ENCODE results near the gene ATP6V1G3.

The ATP6V1G3 gene

DNA sequence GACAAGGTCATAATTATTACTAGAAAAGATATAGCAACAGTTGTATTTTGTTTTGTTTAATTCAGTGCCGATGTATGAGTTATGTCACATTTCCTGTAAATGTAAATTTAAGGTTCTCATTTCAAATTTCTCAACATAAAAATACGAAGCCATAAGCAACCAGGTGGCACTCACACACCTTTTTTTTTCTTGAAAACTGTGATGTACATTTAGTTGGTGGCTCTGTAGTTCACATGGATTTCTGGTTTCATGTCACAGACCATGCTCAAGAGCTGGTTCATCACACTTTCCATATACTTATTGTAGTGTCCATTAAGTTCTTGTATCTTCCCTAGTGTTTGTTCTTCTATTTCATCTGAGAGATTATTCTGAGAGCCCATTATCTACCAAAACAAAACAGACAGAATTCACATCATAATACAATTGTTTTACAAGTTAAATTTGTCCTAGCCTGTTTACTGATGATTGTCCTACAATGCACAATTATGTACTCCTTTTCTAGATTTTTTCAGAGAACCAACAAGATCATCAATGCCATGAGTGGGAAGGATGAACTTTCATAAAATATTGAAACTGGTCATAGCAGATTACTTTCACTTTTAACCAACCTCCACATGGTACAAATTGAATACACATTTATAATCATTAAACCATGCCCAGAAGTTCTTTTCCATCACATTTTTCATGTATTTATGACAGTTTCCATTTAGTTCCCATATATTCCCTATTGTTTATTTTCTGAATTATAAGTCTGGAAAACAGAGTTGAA, 17.1 kb downstream of the ATP6V1G3 start:
- H3K4me2 ChIP-seq (ENCODE audit: low read length) = no peak overlapping the region
- no peaks in the 10 kb centered on the region for H3K4me1 ChIP-seq (ENCODE audit: control insufficient read depth in 1 of 2, insufficient read depth in 2 of 2, low read length in 2 of 2)
- no peak overlapping the region for H2BK12ac ChIP-seq (ENCODE audit: low read length)
- no peak overlapping the region for H2BK120ac ChIP-seq (ENCODE audit: insufficient read depth, low read length, poor library complexity)
- H3K27ac ChIP-seq (ENCODE audit: low read depth, low read length) = no peak overlapping the region
- H3K9ac ChIP-seq (ENCODE audit: low read length) = no peak overlapping the region
- no peak overlapping the region for H3K4me3 ChIP-seq (ENCODE audit: low read depth, low read length)
- no peaks in the 10 kb centered on the region for H3K27me3 ChIP-seq (ENCODE audit: insufficient read depth, low read length)
- H3K4ac ChIP-seq (ENCODE audit: low read depth, low read length) = no peak overlapping the region
- no peak overlapping the region for H3K23ac ChIP-seq (ENCODE audit: low read length)
- H3K14ac ChIP-seq (ENCODE audit: low read length) = no peak overlapping the region
- H4K12ac ChIP-seq (ENCODE audit: low read depth, low read length) = no peak overlapping the region
- no CpG with 5 or more reads among the region's 2 CpGs for WGBS (ENCODE audit: extremely low coverage, insufficient coverage, insufficient read length)
- no peak for DNase-seq
- H3K36me3 ChIP-seq (ENCODE audit: control insufficient read depth in 1 of 2, insufficient read depth in 2 of 2, low read length in 2 of 2) = no peaks in the 10 kb centered on the region
- no peak overlapping the region for H4K8ac ChIP-seq (ENCODE audit: low read depth, low read length)
- H2BK5ac ChIP-seq (ENCODE audit: low read depth, low read length, poor library complexity) = no peak overlapping the region
- H2AFZ ChIP-seq (ENCODE audit: insufficient read depth, low read length, poor library complexity) = no peak overlapping the region
- H3K79me2 ChIP-seq (ENCODE audit: control insufficient read depth, insufficient read depth, low read length, poor library complexity) = no peaks in the 10 kb centered on the region
- H3K18ac ChIP-seq (ENCODE audit: low read length) = no peak overlapping the region
- H3K79me1 ChIP-seq (ENCODE audit: low read length) = no peaks in the 10 kb centered on the region
- H2AK5ac ChIP-seq (ENCODE audit: low read length) = no peak overlapping the region
- H4K91ac ChIP-seq (ENCODE audit: low read depth, low read length) = no peak overlapping the region
- no peaks in the 10 kb centered on the region for H3K9me3 ChIP-seq (ENCODE audit: insufficient read depth, low read depth, low read length)

DNA sequence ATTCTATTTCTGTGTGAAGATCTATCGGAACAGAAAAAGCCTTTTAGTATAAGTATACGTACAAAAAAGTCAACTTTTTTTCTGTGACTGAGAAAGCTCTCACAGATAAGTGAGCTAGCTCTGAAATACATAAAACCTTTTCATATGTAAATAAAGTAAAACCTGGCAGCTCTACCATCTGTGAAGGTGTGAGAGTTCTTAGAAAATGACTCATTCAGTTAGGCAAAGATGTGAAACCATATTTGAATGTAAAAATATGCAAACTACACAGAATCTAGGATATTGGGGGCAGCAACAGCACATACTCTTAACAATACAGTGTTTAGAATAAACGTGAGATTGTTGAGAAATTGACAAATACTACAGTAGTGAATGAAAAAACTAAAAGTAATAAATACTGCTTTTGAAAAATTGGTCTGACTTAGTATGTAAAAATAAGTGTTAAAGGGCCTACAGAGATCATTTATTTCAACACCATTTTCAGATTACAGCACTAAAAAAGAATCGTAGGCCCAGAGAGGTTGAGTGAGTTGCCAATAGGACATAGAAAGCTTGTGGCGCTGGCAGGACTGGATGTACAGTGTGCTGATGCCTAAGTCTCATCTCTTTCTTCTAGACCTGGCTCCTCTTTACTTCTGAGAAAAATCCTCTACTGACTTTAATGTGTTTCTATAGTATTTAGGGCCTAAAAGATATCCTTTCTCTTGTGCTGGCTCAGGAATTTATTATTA, 19.8 kb downstream of the ATP6V1G3 start:
- H3K4me1 ChIP-seq (ENCODE audit: control insufficient read depth in 1 of 2, insufficient read depth in 2 of 2, low read length in 2 of 2) = no peaks in the 10 kb centered on the region
- H3K4ac ChIP-seq (ENCODE audit: low read depth, low read length) = no peak overlapping the region
- H3K79me2 ChIP-seq (ENCODE audit: control insufficient read depth, insufficient read depth, low read length, poor library complexity) = no peaks in the 10 kb centered on the region
- H4K91ac ChIP-seq (ENCODE audit: low read depth, low read length) = no peak overlapping the region
- no peaks in the 10 kb centered on the region for H3K27me3 ChIP-seq (ENCODE audit: insufficient read depth, low read length)
- whole genome bisulfite sequencing (ENCODE audit: extremely low coverage, insufficient coverage, insufficient read length) = no CpG with 5 or more reads among the region's 5 CpGs
- H3K9me3 ChIP-seq (ENCODE audit: insufficient read depth, low read depth, low read length) = no peaks in the 10 kb centered on the region
- H3K18ac ChIP-seq (ENCODE audit: low read length) = no peak overlapping the region
- no peak overlapping the region for H2BK12ac ChIP-seq (ENCODE audit: low read length)
- no peak for DNase-seq
- no peak overlapping the region for H2BK120ac ChIP-seq (ENCODE audit: insufficient read depth, low read length, poor library complexity)
- no peak overlapping the region for H3K23ac ChIP-seq (ENCODE audit: low read length)
- no peak overlapping the region for H3K27ac ChIP-seq (ENCODE audit: low read depth, low read length)
- no peak overlapping the region for H3K9ac ChIP-seq (ENCODE audit: low read length)
- H3K4me2 ChIP-seq (ENCODE audit: low read length) = no peak overlapping the region
- no peak overlapping the region for H2AFZ ChIP-seq (ENCODE audit: insufficient read depth, low read length, poor library complexity)
- no peak overlapping the region for H3K14ac ChIP-seq (ENCODE audit: low read length)
- H2BK5ac ChIP-seq (ENCODE audit: low read depth, low read length, poor library complexity) = no peak overlapping the region
- no peak overlapping the region for H2AK5ac ChIP-seq (ENCODE audit: low read length)
- no peak overlapping the region for H3K4me3 ChIP-seq (ENCODE audit: low read depth, low read length)
- no peaks in the 10 kb centered on the region for H3K79me1 ChIP-seq (ENCODE audit: low read length)
- no peak overlapping the region for H4K12ac ChIP-seq (ENCODE audit: low read depth, low read length)
- H4K8ac ChIP-seq (ENCODE audit: low read depth, low read length) = no peak overlapping the region
- no peaks in the 10 kb centered on the region for H3K36me3 ChIP-seq (ENCODE audit: control insufficient read depth in 1 of 2, insufficient read depth in 2 of 2, low read length in 2 of 2)

DNA sequence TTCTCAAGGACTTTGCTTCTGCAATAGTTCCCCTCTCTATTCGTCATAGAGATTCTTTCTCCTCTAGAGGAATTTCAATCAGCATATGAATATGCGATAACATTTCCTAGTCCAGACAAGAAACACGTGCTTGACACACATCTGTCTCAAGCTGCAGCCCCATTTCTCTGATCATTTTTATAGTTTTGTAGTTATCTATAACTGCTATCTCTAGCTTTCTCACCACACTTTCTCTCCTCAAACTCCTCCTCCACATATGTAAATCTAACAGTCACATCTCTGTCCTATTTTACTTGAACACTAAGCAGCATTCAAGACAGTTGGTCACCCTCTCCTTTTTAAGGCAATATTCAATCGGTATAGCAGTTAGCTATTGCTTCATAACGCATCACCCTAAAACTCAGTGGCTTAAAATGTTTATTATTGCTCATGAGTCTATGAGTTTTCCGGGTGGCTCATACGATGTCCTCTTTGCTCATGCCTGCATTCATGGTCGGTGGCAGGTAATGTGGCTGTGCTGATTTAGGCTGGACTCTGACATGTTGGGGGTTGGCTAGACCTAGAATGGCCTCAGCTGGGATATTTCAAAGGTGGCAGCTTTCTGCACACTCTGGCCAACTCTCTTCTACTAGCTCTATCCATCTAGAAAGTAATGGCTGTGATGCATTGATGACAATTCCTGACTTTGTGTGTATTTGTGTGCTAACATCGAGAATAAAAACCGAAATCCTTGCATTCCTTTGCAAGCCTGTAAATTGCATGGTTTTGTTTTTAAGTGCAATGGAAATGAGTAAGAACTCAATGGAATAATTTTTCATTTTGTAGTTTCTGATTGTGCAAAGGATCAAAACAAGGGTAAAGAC, 20.6 kb downstream of the ATP6V1G3 start:
- no peak overlapping the region for H4K8ac ChIP-seq (ENCODE audit: low read depth, low read length)
- no peak overlapping the region for H4K12ac ChIP-seq (ENCODE audit: low read depth, low read length)
- H3K9ac ChIP-seq (ENCODE audit: low read length) = no peak overlapping the region
- H3K4me3 ChIP-seq (ENCODE audit: low read depth, low read length) = no peak overlapping the region
- H3K23ac ChIP-seq (ENCODE audit: low read length) = no peak overlapping the region
- H2BK12ac ChIP-seq (ENCODE audit: low read length) = no peak overlapping the region
- no peak overlapping the region for H2BK120ac ChIP-seq (ENCODE audit: insufficient read depth, low read length, poor library complexity)
- H3K27ac ChIP-seq (ENCODE audit: low read depth, low read length) = no peak overlapping the region
- H2BK5ac ChIP-seq (ENCODE audit: low read depth, low read length, poor library complexity) = no peak overlapping the region
- no peak overlapping the region for H4K91ac ChIP-seq (ENCODE audit: low read depth, low read length)
- H3K27me3 ChIP-seq (ENCODE audit: insufficient read depth, low read length) = no peaks in the 10 kb centered on the region
- no peak overlapping the region for H2AK5ac ChIP-seq (ENCODE audit: low read length)
- no peaks in the 10 kb centered on the region for H3K79me2 ChIP-seq (ENCODE audit: control insufficient read depth, insufficient read depth, low read length, poor library complexity)
- no peak overlapping the region for H3K14ac ChIP-seq (ENCODE audit: low read length)
- no peaks in the 10 kb centered on the region for H3K4me1 ChIP-seq (ENCODE audit: control insufficient read depth in 1 of 2, insufficient read depth in 2 of 2, low read length in 2 of 2)
- H3K36me3 ChIP-seq (ENCODE audit: control insufficient read depth in 1 of 2, insufficient read depth in 2 of 2, low read length in 2 of 2) = no peaks in the 10 kb centered on the region
- no peak overlapping the region for H2AFZ ChIP-seq (ENCODE audit: insufficient read depth, low read length, poor library complexity)
- no peak overlapping the region for H3K4me2 ChIP-seq (ENCODE audit: low read length)
- DNase-seq = peak; percentile 3 to 66
- H3K79me1 ChIP-seq (ENCODE audit: low read length) = no peaks in the 10 kb centered on the region
- WGBS (ENCODE audit: extremely low coverage, insufficient coverage, insufficient read length) = no CpG with 5 or more reads among the region's 10 CpGs
- no peak overlapping the region for H3K4ac ChIP-seq (ENCODE audit: low read depth, low read length)
- no peaks in the 10 kb centered on the region for H3K9me3 ChIP-seq (ENCODE audit: insufficient read depth, low read depth, low read length)
- no peak overlapping the region for H3K18ac ChIP-seq (ENCODE audit: low read length)

- H3K27me3 ChIP-seq (ENCODE audit: insufficient read depth, low read length) = no peaks in the 10 kb centered on the region
- H3K23ac ChIP-seq (ENCODE audit: low read length) = no peak overlapping the region
- no peak overlapping the region for H3K14ac ChIP-seq (ENCODE audit: low read length)
- H3K4me1 ChIP-seq (ENCODE audit: control insufficient read depth in 1 of 2, insufficient read depth in 2 of 2, low read length in 2 of 2) = no peaks in the 10 kb centered on the region
- no peaks in the 10 kb centered on the region for H3K79me1 ChIP-seq (ENCODE audit: low read length)
- no peak overlapping the region for H3K9ac ChIP-seq (ENCODE audit: low read length)
- no peak overlapping the region for H3K27ac ChIP-seq (ENCODE audit: low read depth, low read length)
- H2BK12ac ChIP-seq (ENCODE audit: low read length) = no peak overlapping the region
- no peak overlapping the region for H3K4ac ChIP-seq (ENCODE audit: low read depth, low read length)
- no peak overlapping the region for H3K18ac ChIP-seq (ENCODE audit: low read length)
- no peaks in the 10 kb centered on the region for H3K36me3 ChIP-seq (ENCODE audit: control insufficient read depth in 1 of 2, insufficient read depth in 2 of 2, low read length in 2 of 2)
- no peaks in the 10 kb centered on the region for H3K79me2 ChIP-seq (ENCODE audit: control insufficient read depth, insufficient read depth, low read length, poor library complexity)
- no peak overlapping the region for H3K4me3 ChIP-seq (ENCODE audit: low read depth, low read length)
- no peak overlapping the region for H2BK5ac ChIP-seq (ENCODE audit: low read depth, low read length, poor library complexity)
- H4K12ac ChIP-seq (ENCODE audit: low read depth, low read length) = no peak overlapping the region
- DNase-seq = no peak
- H2AK5ac ChIP-seq (ENCODE audit: low read length) = no peak overlapping the region
- no peak overlapping the region for H2BK120ac ChIP-seq (ENCODE audit: insufficient read depth, low read length, poor library complexity)
- H3K9me3 ChIP-seq (ENCODE audit: insufficient read depth, low read depth, low read length) = no peaks in the 10 kb centered on the region
- no peak overlapping the region for H2AFZ ChIP-seq (ENCODE audit: insufficient read depth, low read length, poor library complexity)
- no peak overlapping the region for H4K8ac ChIP-seq (ENCODE audit: low read depth, low read length)
- H3K4me2 ChIP-seq (ENCODE audit: low read length) = no peak overlapping the region
- no peak overlapping the region for H4K91ac ChIP-seq (ENCODE audit: low read depth, low read length)
These were observed 22.8 kb downstream of the ATP6V1G3 start for GRCh38 chr1:198517623-198518199.

Measured in trophoblast cell (in vitro differentiated cells and primary cell).